HG03342 (cell line): Measurements from ENCODE around the gene HAPLN2.
"Not testable (repeated sequence)": the region's sequence is repeated elsewhere in the genome, so short reads cannot be mapped to it uniquely, and the experiment has no call there.

Experiments used
- ATAC-seq: cut with Tn5 transposase; IDR thresholded peaks from one replicate; pipeline ENCODE4 v1.9.1; 2021; ENCODE audit warnings: mild to moderate bottlenecking, moderate library complexity; ENCODE audit not compliant: unreplicated experiment

Gene HAPLN2

DNA sequence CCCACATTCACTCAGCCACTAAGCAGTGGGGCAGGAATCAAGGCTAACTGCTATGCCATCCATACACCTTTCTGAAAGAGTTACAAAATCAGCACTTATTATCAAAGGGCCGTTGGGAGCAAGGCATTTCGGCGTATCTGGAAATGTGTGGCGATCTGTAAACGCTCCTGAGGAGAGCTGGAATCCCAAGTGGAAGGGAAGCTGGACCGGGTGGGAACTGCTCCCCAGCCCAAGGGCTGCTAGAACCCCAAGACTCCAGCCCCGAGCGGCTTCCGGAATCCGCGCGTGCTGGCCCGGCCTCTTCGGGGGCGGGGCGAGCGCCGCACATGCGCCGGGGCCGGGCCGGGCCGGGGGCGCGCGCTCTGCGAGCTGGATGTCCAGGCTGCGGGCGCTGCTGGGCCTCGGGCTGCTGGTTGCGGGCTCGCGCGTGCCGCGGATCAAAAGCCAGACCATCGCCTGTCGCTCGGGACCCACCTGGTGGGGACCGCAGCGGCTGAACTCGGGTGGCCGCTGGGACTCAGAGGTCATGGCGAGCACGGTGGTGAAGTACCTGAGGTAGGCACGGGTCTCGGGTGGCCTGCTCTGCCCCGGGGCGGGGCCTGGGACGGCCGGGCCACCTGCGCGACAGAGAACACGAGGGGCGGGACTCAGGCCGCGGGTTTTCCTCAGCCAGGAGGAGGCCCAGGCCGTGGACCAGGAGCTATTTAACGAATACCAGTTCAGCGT, 27.6 kb upstream of the HAPLN2 start, which contains the start of gene NAXE:
TSS of gene NAXE (plus strand) at position 345 of the 726 bp plus-strand sequence. CDS start at position 374, 29 bp downstream.
- peak; percentile 76 for ATAC-seq

DNA sequence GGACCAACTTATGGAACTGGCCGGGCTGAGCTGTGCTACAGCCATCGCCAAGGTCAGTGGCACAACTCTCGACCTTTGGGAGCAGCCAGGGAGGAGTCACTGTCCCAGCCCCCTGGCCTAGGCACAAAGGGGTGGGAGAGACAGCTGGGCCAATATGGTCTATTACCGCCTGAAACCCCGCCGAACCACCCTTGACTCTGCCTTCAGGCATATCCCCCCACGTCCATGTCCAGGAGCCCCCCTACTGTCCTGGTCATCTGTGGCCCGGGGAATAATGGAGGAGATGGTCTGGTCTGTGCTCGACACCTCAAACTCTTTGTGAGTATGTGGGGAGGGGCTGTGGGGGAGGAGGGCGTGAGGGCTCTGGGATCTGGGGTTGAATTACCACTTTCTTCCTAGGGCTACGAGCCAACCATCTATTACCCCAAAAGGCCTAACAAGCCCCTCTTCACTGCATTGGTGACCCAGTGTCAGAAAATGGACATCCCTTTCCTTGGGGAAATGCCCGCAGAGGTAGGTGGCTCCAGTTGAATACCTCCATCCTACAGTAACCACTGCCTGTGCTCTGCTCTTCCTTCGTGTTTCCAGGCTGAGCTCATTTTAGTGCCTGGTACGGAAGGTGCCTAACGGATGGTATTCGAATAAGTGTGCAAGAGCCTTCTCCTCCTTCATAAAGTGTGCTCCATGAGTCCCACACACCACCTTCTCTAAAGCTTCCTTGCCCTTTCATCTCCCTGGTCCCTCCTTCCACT, 26.9 kb upstream of the HAPLN2 start:
- no peak for ATAC-seq

DNA sequence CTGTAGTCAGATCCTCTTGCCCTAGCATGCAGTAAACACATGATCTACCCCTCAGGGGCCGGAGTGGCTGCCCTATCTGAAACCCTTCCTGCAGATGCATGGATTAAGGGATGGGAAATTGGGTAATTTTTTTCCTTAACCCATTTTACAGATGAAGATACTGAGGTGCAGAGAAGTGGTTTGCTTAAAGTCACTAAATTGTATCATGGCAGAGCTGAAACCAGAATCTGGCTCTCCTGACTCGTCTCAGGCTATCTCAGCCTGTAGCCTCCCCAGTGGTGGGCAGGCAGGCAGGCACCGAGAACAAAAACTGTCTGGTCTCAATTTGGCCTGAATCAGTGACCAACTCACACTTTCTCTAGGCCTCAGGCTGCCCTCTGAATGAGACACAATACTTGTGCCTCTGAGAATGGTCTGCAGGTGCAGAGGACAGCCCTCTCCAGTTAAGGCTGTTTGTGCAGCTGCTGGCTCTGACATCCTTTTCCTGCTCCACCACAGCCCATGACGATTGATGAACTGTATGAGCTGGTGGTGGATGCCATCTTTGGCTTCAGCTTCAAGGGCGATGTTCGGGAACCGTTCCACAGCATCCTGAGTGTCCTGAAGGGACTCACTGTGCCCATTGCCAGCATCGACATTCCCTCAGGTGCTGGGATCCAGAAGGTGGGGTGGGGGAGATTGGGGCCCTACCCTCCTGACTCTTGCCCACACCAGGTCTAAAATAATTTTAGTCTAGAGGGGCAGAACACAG, 26.1 kb upstream of the HAPLN2 start:
- ATAC-seq, result no peak

DNA sequence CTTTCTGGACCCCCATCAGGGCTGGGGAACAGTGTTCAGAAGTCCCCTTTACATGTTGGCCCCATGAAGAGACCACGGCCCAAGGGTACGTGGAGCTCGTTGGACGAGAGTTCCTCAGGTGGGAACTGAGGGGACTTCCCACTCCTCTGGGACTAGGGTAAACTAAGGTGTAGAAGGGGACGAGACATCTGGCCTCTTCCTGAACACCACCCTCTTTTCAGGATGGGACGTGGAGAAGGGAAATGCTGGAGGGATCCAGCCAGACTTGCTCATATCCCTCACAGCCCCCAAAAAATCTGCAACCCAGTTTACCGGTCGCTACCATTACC, 25.6 kb upstream of the HAPLN2 start:
- no peak for ATAC-seq

DNA sequence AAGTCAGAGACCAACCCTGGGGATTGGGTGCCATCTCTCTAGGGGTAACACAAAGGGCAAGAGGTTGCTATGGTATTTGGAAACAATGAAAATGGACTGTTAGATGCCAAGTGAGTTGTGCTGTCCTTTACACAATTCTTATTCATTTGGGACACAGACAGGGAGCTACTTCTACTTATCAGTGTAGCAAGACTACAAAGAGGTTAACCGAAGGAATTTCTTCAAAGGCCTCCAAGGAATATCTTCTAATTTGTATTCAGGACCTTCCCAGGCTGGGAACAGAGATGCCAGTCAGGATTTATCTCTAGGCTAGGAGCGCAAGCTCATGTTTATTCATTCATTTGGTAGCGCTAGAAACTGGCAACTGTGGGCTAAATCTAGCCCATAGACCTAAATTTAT, 25.0 kb upstream of the HAPLN2 start:
- ATAC-seq, result no peak

DNA sequence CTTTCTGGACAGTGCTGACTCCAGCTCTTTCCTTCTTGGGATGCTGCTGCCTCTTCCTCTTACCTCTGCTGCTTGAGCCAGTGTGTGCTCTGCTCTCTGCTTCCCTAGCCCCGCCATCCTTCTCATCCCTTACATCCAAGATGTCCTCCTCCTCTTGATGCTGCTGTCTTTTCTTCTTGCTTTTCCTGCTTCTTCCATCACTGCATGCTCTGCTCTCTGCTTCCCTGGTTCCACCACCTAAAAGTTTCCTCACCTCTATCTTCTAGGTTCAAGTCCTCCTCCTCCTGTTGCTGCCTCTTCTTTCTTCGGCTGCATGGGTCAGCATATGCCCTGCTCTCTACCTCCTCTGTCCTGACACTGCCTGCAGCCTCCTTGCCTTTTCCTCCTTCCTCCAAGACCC, 24.2 kb upstream of the HAPLN2 start:
- no peak for ATAC-seq

DNA sequence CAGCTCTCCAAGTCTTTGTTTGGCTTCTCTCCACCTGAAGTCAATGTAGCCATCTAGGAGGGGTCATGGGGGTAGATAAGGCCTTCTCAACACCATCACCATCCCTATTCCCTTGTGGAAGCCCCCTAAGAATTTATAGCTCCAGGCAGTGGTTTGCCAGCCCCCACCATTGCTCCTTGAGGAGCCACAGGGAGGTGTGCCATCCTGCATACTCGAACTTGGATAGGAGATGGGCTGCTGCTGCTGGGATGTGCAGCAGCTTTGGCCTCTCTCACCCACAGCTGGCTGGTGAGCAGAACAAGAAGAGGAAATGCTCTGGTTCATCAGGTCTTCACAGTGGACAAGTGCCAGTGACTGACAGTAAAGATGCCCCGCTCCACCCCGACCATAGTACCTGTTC, 22.8 kb upstream of the HAPLN2 start:
- no peak for ATAC-seq

DNA sequence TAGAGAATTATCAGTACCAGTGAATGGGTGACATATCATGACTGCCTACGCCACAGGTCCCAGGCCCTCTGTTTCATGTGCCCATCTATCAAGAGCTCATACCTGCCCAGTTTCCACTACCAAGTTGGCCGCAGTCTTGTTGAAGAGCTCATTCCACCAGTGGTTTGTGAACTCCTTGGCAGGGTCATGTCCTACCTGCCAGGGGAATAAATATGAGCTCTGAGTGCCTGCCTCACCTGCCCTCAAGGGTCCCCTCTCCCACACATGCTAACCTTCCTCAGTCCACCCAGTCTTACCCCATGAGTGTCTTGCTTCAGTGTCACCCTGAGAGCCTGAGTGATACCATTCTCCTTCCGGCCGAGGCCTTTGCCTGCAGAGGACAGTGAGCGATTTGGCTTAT, 21.1 kb upstream of the HAPLN2 start:
- ATAC-seq, result no peak

DNA sequence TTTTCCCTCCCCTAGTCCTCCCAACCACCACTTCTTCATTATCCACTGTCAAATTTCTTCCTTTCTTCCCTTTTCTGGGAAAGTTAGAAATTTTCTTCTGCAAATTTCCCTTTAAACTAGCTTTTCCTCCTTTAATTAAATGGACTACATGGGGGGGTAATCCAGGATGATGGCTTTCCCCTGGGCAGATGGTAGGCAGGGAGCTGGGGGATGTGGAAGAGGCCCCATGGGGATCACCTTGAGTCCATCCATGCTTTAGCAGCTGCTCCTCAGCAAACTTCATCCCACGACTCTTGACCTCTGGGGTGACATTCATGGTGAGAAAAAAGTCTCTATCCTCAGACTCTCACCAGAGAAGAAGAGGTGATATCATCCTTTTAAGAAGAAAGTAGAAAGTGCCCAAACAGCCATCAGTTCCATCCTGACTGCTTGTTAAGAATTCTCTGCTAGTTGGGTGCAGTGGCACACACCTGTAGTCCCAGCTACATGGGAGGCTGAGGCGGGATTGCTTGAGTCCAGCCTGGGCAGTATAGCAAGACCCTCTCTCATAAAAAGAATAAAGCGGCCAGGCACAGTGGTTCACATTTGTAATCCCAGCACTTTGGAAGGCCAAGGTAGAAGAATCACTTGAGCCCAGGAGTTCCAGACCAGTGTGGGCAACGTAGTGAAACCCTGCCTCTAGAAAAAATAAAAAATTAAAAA, 20.3 kb upstream of the HAPLN2 start:
- ATAC-seq, result no peak

DNA sequence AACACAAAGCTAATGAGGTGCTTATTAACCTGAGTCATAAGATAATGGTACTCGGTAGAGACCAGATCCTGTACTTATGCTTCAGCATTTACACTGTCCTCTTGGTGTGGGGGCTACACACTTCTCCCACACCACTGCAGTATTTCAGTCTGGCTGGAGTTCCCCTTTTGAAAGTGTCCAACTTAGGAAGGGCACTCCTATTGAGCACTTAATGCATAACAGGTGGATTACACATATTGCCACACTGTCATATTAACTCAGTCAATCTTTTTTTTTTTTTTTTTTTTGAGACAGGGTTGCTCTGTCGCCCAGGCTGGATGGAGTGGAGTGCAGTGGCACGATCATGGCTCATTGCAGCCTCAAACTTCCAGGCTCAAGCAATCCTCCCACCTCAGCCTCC, 19.4 kb upstream of the HAPLN2 start:
- peak; percentile 50 for ATAC-seq

DNA sequence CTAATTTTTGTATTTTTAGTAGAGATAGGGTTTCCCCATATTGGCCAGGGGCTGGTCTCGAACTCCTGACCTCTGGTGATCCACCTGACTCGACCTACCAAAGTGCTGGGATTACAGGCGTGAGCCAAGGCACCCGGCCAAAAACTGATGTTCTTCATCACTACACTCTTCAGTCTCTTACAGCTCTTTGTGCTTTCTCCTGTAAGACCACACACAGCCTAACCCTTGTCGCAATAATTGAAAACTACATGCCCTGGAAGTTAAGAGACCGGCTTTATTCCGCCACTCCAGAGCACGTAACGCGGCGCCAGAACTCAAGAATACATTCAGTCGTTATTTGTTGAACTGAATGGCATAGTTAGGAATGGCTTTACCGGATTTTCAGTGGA, 18.5 kb upstream of the HAPLN2 start:
- ATAC-seq, result no peak

DNA sequence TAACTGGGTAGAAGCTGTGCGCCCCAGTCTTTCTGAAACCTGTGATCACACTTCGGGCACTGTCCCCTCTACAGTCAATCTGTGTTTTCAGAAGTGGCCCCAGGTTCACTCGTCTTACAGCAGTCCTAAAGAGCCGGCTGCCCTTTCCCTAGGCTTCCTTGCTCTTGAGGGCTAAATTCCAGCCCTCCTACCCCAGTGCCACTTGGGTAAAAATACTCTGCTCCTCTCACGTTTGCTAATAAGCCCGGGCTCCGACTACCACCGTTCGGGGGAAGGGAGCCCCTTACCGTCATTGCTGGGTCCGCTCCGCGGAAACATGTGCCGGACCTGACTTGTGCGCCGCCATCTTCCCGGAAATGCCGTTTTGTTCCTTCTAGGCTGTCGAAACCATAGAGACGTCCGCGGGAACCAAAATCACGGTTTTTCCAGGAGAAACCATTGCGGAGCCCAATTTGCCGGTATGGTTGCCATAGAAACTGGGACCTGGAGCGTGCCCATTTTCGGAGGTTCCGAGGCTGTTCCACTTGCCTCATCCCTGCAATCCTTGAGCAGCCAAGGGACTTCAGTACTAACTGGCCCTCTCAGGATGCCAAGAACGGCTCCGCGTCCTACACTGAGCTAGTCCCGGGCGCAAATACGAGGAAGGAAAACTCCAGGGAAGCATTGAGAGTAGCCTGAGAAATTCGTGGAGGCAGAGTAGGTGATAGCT, 17.9 kb upstream of the HAPLN2 start, which contains the start of gene GPATCH4:
TSS of gene GPATCH4 (minus strand) at position 358 of the 709 bp plus-strand sequence.
- peak; percentile 49 for ATAC-seq

DNA sequence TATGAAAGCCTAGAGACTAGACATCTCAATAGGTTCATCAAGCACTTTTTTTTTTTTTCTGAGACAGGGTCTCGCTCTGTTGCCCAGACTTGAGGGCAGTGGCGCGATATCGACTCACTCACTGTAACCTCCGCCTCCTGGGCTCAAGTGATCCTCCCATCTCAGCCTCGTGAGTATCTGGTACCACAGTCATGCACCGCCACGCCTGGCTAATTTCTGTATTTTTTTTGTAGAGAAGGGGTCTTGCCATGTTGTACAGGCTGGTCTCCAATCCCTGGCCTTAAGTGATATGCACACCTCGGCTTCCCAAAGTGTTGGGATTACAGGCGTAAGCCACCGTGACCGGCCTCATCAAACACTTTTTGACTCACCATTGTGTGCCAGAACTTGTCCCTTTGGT, 17.3 kb upstream of the HAPLN2 start:
- ATAC-seq, result no peak

DNA sequence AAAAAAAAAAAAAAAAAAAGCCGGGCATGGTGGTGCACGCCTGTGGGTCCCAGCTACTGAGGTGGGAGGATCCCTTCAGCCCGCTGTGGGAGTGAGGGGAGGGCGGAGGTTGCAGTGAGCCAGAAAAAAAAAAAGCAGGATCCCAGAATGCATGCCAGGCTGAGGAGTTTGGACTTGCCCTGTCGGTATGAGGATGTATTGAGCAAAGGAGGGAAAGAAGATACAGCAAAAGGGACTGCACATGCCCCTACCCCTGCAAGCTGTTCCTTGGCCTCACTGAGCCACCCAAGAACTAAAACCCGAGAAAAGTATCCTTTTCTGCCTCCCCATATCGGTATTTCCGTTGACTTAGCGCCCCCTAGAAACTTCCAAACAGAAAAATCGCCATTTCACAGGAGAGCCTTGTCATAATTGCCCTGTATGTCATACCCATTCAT, 16.6 kb upstream of the HAPLN2 start:
- no peak for ATAC-seq

DNA sequence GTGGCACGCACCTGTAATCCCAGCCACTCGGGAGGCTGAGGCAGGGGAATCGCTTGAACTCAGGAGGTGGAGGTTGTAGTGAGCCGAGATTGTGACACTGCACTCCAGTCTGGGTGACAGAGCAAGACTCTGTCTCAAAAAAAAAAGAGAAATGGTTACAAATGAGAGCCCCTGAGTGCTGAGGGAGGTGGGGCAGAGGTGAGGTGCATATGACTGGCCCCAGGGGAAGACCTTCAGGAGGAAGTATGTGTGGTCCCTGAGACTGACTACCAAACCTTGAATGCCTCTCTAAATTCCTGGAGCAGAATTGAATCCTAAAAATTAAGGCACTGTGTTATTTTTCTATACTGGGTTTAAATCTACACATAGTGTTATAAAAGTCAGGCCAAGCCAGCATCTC, 11.9 kb upstream of the HAPLN2 start:
- ATAC-seq, result not testable (repeated sequence)

DNA sequence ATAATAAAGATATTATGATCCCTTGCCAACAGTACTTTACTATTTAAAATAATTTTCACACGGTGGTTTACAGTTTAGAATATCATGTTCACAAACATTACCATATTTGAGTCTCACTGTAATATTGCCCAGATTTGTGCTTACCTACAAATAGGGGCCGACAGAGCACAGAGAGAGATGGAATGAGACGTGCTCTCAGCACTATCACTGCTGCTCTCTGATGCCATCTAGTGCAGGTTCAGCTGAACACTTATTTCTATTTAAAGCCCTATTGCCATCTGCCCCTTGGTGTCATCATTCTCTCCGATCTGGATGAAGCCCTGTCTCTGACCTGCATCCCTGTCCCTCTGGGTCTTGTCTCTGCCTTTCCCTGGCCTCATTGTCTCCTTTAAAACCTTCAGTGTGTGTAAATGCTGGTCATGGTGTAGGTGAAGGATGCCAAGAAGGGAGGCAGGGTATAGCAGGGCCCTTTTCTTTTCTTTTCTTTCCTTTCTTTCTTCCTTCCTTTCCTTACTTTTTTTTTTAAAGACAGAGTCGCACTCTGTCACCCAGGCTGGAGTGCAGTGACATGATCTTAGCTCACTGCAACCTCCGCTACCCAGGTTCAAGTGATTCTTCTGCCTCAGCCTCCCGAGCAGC, 11.1 kb upstream of the HAPLN2 start:
- ATAC-seq, result peak; percentile 67

DNA sequence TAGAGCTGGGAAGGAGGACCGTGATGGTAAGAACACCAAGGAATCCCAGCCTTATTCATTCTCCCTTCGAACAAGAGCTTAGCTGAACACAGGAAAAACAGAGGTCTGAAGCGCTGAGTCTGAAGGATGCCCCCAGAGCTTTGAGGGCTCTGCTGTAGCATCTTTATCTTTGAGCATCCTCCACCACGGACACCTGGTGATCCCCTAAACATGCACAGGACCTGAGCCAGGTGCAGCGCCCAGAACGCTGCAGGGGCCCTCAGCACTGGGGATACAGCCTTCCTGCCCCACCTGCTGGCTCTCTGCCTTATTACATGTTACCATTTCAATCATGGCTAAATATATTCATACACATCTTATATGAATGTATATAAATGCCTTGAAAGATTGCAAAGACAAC, 10.2 kb upstream of the HAPLN2 start:
- peak; percentile 53 for ATAC-seq

DNA sequence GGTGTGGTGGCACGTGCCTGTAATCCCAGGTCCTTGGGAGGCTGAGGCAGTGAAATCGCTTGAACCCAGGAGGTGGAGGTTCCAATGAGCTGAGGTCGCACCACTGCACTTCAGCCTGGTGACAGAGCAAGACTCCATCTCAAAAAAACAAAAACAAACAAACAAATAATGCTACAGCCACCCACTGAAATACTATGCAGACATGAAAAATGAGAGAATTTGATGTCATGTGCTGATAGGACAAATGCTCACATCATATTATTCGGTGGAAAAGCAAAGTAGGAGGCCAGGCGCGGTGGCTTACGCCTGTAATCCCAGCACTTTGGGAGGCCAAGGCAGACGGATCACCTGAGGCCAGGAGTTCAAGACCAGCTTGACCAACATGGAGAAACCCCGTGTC, 9.1 kb upstream of the HAPLN2 start:
- ATAC-seq, result not testable (repeated sequence)

DNA sequence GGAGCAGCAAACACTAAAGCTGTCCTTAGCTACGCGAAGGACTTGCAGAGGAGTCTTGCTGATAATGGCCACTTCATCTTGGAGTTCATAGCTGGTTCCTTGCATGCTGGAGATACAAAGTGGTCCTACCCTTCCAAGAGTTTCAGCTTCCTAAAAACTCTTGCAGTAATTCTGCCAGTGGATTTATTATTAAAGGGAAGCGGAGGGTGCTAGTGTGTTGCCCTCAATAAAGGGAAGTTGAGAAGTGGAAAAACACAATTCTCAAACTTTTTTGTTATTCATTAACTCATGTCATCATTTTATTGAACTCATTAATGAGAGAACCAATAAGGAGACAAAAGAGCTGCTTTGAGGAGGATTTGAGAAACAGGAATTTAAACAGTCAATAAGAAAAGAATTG, 6.5 kb upstream of the HAPLN2 start:
- no peak for ATAC-seq

DNA sequence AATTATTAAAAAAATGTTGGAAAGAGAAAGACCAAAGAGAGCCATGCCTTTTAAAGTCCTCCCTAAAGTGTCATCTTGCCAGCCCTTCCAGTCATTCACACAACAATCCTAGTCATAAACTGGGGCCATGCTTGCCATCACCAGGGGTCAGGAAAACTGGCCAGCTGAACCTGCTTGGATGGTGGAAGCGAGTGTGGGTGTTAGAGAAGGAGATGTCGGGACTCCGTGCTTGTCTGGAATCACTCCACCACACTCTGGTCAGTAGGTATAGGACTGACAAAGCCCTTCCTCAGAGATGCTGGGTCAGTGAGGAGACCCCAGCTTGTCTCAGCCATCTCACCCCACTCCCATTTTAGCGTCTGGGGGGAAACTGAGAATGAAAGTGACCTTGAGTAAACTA, 3.3 kb upstream of the HAPLN2 start:
- ATAC-seq, result no peak
